Measurements from ENCODE around the gene TDO2. TPM values are rescaled to one million over a fixed set of nuclear protein-coding genes. Genes with fewer than 3 reads are reported as not detected.
"Not testable (repeated sequence)": the region's sequence is repeated elsewhere in the genome, so short reads cannot be mapped to it uniquely, and the experiment has no call there.

TDO2 gene
- not detected for polyA plus RNA-seq (2013, experiment 1 of 2; ENCODE audit: insufficient read length)
- polyA plus RNA-seq (2013, experiment 2 of 2; ENCODE audit: insufficient read length), result not detected

DNA sequence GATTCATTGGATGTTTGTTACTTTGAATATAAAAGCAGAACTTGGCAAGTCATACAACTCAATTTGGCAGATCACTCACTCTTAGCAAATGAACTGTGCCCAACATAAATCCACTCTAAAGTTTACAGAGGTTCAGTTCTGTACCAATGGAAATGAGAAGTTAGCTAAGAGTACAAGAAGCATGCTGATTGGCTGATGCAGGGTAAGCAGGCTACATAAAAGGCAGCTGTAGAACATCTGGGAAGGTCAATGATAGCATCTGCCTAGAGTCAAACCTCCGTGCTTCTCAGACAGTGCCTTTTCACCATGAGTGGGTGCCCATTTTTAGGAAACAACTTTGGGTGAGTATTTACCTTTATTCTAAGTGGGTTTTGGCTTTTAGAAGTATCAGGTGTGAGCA lies at the start of gene TDO2:
TSS of gene TDO2 (plus strand) at position 244 of the 400 bp plus-strand sequence. CDS start at position 307, 63 bp downstream.
- DNase-seq, result no peak

DNA sequence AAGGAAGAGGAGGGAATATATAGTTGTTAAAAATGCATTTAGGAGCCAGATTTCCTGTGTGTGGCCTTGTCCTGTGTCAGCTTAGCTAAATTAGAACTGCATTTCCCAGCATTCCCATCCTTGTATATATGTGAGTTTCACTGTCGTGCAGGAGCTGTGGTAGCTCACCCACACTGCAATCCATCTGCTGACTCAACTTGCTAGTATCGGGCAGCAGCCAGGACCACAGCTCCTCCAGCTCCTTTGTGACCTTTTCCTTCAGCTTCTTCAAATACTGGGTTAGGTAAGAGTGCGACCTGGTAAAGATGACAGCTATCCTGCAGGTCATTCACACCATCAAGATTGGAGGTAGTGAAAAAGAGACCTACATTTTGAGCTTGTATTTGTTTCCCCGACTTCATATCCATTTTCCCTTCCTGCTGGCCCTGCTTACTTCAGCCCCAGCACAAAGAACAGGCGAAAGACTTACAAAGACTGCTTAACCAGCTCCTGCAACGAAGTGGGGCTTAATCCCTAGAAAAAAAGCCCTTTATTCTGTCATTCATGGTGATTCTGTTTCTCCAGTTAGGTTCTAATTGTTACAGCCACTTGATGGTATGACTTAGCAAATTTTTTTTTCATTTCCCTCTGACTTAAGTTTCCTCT lies 48.8 kb upstream of the TDO2 start:
- DNase-seq, result peak; percentile 3

DNA sequence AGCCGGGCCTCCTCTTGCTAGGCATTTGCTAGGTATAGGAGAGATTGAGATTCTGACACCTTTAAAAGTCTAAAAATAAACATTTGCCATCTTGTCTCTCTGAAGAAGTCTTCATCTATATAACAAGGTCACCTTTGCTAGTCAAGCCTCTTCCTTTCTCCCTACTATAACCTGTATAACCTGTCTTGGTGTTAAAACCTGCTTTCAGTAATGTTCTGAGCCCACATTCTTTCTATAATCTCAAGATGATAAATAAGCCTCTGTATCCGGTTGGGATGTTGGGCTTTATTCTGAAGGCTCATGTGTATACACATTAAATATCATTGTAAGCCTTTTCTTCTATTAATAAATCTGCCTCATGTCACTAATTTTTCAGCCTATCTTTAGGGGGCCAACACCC lies 47.6 kb upstream of the TDO2 start:
- no peak for DNase-seq

DNA sequence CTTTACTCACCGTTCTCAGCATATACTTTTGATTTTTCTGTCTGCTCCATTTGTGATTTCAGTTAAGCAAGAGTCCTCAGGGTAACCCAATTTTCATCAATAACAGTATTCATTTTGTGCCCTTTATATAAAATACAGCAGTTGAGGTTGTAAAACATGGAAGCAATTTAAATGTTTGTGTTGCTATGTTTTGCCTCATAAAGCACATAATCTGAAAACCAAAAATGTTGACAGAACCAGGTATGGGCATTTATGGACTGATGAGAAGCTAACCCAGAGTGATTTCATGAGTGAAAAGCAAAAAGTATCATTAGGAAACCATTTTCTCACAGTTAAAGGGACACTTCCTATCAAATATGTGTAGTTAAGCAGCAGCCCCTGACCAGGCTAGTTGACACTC lies 37.3 kb upstream of the TDO2 start, which contains the start of gene ASIC5:
TSS of gene ASIC5 (minus strand) at position 101 of the 400 bp plus-strand sequence. CDS start at position 50, 51 bp downstream.
- DNase-seq, result no peak

DNA sequence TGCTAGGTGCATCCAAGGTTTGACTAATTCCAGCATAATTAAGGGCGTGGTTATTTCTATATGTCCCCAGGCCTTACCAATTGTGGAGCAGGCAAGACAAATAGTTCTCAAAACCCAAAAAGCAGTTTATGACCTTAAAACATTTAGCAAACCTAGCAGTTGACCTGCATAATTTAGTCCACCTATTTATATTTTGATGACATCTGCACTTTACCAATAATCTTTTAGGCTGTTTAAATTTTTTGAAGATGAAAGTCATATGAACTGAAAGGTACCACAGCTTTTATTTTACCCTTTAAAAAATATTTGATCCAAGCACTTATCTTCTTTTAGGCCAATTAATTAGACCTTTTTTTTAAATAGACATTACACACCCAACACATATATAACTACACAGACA lies 27.6 kb upstream of the TDO2 start:
- DNase-seq, result no peak

DNA sequence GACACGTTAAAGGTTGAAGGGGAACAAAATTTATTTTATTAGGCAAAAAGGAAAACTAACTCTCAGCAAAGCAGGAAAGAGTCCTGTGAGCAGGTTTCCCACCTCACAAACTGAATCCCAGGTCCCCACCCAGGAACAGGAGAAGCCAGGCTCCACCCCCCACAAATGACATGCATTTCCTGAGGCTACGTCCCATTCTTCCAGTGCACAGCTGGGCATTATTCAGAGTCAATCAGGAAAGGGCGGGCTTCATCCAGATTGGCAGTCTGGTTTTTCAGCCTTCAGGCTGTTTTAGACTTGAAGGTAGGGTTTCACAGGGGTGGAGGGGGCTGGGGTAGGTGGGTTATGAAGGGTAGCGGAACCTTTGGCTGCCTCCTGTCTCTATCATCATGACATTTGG lies 25.5 kb upstream of the TDO2 start:
- no peak for DNase-seq

DNA sequence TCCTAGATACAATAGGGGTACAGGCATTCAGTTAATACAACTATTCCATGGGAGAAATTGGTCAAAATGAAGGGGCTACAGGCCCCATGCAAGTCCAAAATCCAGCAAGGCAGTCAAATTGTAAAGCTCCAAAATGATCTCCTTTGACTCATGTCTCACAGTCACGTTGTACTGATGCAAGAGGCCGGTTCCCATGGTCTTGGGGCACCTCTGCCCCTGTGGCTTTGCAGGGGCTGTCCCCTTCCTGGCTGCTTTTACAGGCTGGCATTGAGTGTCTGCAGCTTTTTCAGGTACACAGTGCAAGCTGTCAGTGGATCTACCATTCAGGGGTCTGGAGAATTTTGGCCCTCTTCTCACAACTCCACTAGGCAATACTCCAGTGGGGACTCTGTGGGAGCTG lies 24.9 kb upstream of the TDO2 start:
- DNase-seq, result no peak

DNA sequence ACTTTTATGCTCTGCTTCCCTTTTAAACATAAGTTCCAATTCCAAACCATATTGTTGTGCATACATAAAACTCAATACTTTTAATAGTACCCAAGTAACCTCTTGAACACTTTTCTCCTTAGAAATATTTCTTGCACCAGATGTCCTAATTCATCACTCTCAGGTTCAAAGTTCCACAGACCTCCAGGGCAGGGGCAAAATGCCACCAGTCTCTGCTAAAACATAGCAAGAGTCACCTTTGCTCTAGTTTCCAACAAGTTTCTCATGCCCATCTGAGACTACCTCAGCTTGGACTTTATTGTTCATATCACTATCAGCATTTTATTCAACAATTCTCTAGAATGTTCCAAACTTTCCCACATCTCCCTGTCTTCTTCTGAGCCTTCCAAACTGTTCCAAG lies 23.7 kb upstream of the TDO2 start:
- no peak for DNase-seq

DNA sequence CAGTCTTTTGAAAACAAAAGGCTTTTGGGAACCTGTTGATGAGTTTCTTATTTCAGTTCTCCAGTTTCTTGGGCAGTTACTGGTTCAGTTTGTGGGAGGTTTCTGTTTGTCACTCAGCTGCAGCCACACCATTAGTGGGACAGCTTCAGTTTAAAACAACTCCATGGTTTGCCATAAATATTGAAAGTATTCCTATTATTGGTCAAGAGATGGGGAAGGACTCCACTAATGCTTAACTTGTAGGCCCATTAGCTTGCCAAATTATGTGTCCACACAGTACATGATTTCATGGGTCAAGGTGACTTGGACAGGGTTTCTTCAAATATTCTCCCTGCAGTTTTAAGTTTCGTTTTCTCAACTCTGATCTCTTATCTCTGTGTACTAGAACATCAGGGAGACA lies 21.9 kb upstream of the TDO2 start:
- DNase-seq, result no peak

DNA sequence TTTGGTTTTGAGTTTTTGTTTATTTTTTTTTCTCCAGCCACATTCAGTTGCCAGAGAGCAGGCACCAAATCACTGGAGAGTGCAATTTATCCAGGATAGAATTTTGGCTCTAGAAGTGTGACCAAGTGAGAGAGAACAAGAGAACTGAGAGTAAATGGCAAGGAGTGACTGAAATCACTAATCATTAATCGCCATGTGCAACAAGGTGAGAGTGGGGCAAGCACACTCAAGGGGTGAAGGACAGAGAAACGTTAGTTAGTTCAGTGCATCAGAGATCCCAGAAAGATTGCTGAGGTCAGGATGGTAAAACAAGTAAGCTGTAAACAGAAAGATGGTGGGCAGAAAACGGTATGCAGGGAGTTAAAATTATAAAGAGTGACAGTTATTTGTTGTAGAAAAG lies 19.6 kb upstream of the TDO2 start:
- DNase-seq, result no peak

DNA sequence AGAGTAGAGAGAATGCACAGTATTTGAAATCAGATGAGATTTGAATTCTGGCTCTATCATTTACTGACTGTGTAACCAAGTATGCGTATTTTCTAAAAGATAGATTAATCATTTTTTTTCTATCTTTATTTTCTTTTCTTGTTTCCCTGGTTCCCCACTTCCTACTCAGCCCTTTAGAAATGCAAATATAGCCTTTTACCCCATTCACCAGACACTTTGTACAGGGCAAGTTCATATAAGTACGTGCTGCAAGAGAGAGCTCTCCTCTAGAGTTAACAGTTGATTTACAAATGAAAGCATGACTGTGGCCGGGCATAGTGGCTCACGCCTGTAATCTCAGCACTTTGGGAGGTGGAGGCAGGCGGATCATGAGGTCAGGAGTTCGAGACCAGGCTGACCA lies 17.8 kb upstream of the TDO2 start:
- no peak for DNase-seq

DNA sequence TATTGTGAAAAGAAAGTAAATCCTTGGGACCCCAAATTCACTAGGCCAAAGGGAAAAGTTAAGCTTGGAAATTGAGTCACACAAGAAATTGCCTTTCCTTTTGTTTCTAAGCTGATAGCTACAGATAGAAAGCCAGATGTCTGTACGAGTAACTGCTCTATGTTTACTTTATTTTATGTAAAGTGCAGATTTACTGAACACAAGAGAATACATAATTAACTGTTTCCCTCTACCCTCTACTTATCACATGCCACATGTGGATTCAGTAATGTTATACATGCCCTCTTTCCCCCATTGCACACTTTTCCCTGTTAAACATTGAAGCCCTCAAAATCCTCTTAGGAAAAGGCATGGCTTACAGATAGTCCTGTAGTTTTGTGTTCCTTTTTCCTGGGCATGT lies 16.5 kb upstream of the TDO2 start:
- DNase-seq, result no peak

DNA sequence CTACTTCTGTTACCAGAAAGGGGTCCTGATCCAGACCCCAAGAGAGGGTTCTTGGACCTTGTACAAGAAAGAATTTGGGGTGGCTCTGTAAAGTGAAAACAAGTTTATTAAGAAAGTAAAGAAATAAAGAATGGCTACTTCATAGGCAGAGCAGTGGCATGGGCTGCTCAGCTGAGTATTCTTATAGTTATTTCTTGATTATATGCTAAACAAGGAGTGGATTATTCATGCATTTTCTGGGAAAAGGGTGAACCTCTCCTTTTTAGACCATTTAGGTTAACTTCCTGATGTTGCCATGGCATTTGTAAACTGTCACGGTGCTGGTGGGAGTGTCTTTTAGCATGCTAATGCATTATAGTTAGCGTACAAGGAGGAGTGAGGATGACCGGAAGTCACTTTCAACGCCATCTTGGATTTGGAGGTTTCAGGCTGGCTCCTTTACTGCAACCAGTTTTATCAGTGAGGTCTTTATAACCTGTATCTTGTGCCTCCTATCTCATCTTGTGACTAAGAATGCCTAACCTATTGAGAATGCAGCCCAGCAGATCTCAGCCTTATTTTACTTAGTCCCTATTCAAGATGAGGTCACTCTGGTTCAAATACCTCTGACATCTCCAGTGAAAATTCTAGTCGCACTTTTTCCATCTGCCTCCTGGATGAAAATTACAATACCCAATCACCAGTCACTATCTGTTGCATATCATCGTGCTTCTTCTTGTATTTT lies 15.5 kb upstream of the TDO2 start:
- no peak for DNase-seq

DNA sequence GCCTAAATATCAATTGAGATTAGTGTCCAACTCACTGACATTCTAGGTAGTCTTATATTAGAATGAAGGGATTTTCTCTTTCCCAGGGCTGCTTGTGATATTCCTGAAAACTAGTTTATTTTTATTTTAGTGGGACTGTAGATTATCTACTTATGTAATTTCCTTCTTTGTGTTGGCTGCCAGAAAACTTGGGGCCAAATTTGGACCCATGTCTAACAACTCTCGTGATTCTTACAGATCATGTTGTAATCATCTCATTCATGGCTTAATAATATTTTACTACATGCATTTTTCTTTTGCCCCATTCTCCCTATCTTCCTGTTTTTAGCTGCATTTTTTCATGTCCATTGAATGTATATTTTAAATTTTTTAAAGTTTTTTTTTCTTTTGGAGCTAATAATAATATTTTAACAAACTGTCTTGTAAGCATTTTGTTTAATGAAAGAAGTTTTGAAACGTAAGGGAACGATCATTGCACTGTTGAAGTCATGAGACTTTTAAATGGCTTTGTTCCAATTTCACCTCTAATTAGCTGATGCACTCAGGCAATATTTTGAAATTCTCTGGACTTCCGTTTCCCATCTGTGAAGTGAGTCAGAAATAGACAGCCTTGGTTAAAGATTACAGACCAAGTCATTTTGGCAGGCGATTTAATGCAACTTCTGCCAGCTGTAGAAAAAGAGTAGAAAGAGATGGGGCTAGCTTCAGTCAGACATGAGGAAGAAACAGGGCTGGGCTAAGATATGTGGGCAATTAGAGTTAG lies 14.3 kb upstream of the TDO2 start:
- DNase-seq, result peak; percentile 44

DNA sequence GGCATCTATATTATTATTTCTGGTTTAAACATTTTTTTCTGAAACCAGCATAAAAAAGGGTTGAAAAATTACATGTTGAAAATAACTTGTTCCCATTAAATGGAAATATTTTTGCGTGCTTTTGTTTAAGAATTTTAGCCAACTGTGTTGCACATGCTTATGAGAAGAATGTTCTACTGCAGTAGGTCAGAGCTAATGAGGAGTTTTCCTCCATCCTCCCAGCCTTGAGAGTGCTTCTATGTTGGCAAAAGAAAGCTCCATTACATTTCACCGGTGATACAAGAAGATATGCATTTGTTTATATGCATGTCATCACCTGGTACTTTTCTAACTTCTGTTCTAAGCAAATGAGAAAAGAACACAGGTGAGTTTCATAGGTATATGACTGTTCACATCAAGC lies 13.6 kb upstream of the TDO2 start:
- DNase-seq, result no peak

DNA sequence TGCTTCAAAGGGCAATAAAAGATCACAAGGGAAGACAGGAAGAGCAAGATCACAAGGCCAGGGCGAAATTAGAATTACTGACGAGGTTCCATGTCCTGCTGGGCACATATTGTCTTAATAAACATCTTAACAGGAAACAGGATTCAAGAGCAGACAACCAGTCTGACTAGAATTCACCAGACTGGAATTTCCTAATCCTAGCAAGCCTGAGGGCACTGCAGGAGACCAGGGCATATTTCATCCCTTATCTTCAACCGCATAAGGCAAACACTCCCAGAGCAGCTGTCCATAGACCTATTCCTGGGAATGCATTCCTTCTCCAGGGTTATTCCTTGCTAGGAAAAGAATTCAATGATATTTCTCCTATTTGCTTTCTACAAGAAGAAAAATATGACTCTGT lies 12.4 kb upstream of the TDO2 start:
- peak; percentile 66 for DNase-seq

DNA sequence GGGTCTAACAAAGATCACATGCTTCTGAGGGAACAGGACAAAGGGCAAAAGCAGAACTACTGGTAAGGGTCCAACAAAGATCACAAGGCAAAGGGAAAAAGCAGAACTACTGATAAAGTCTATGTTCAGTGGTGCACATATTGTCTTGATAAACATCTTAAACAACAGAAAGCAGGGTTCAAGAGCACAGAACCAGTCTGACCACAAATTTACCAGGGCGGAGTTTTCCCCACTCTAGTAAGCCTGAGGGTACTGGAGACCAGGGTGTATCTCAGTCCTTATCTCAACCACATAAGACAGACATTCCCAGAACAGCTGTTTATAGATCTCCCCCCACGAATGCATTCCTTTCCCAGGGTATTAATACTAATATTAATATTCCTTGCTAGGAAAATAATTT lies 5.1 kb upstream of the TDO2 start:
- not testable (repeated sequence) for DNase-seq

DNA sequence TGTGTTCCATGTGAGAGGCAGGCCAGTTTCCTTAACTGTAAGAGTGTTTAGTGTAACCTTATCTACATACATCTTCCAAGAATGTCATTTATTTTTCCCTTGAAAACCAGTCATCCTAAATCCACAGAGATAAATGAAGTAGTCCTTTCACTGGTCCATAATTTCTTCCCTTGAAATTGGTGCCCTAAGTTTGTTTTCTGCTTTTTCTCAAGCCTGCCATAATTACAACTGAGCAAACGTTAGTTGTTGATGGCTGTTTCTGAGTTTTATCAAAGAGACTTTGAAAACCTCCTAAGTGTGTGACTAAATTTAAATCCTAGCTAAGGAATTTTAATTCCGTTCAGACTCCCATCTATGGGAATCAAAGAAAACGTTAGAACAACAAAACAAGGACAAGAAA lies 3.6 kb upstream of the TDO2 start:
- DNase-seq, result peak; percentile 11

DNA sequence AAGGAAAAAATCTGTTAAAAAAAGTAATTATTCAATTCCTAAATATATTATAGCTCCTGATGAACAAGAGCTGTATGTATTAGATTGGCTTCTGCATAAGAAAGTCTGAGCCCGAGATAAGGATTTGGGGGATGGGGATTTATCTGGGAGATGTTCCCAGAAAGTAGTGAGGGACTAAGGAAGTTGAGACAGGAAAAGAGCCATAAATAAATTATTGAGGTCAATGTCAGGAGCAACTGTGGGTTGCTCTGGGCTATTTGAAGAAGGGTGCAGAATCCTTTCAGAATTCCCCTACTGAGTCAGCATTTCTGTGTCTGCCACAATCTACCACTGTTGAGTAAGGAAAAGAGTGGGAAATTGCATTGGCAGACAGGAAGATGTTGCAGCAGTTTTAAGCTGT lies 3.1 kb upstream of the TDO2 start:
- DNase-seq, result peak; percentile 42

DNA sequence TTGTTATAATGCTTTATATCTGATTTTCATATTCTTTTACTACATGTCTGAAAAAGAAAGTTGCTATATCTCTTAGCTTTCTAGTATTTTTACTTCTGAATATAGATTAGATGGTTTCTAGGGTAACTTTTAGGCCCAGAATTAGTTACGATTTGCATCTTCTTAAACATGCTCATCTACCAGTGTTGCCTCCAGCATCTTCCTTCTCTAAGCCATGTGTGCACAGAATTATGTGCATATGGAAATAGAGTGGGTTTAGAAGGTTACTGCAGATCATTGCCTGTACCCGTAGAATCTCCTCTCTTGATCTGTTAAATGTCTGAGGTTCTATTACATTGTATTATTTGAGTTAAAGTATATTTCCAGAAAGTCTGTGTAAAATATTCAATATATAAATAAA lies 2.5 kb upstream of the TDO2 start:
- no peak for DNase-seq

DNA sequence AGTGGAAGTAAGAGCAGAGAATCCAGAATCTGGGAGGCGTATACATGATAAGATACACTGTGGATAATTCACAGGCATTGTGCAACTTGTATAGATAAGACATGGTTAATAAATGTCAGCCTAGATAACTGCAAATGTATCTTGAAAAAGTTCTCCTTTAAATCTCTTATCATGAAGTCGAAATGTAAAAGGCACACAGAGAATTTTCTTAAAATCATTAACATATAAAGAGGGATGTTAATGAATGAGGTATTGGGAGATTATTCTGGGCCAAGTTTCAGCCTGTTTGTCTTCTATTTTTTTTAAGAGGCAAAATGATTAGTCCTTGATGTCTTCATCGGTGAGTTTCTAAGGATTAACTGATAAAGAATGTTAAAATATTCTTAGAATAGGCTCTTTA lies 835 bp downstream of the TDO2 start:
- no peak for DNase-seq

DNA sequence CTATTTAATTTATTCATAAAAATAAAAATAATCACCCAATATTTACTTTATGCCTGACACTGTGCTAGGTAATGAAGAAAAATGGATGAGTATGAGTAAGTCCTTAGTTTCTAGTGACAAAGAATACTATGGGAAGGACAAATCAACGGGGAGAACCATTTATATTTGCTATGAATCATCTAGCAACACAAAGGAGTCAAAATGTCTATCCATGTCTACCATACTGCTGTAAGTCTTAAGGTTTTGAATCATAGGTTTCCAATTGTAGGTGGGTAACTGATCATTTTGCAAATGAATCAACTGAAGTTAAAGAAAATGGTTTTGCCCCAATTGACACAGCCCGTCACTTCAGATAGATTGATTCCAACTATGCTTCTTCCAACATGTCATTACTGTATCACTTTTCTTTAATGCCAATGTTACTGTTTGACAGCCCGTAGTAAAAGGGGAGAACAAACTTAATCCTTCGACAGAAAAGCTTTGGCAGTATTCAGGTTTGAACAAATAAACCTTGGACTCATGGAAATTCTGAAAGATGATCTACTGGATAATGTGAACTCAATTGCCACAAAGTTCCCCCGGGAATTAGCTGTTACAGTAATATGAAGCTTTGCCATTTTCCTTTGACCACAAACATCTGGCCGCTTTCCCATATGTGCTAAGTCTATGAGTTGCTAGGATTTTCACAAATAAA lies 3.2 kb downstream of the TDO2 start:
- peak; percentile 98 for DNase-seq

DNA sequence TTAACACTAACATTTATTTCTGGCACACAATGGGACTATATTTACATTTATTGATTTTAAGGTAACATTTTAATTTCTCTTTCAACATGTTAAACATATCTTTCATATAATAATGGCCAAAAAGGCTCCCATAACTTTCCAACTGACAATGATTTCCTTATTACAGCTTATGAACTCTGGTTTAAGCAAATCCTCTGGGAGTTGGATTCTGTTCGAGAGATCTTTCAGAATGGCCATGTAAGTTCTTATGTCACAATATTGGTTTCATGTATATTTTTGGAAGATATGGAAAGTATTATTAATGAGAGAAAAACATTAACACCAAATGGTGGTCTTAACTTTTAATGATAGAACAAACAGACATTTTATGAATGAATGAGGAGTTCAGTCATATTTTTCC lies 4.1 kb downstream of the TDO2 start:
- DNase-seq, result no peak

Measured in fibroblast of skin of back (primary cell).